AG09309 (cell line): ENCODE results near the gene GDPD4.

Experiments used
- DNase-seq: peaks from one replicate; pipeline ENCODE4 v3.0.0-alpha.2; 2010; ENCODE audit warnings: low read depth
- H3K4me3 ChIP-seq: 2 replicates; pipeline ENCODE4 v1.5.1; 2011; ENCODE audit warnings: mild to moderate bottlenecking, low read depth, low read length, moderate library complexity; ENCODE audit not compliant: control insufficient read depth
- CTCF ChIP-seq: IDR thresholded peaks from 2 replicates; pipeline ENCODE4 v1.5.1; 2011; ENCODE audit warnings: mild to moderate bottlenecking, low read depth, low read length, inconsistent platforms; ENCODE audit not compliant: insufficient read depth, control insufficient read depth; ENCODE audit errors: missing control alignments

GDPD4 gene

GRCh38 chr11:77167111-77167626 lies 134.3 kb downstream of the GDPD4 start:
- no peak for TF ChIP-seq CTCF
- no peak for DNase-seq
- no peak overlapping the region for H3K4me3 ChIP-seq
